Dermis microvascular lymphatic vessel endothelial cell (primary cell): Measurements from ENCODE around the gene GPRASP2. TPM values are rescaled to one million over a fixed set of nuclear protein-coding genes. Genes with fewer than 3 reads are reported as not detected.

Experiments
- DNase-seq, 2 donors: peaks; one replicate each; pipeline versions ENCODE4 v3.0.0 to v3.0.0-alpha.2; 2010; ENCODE audit warnings: low read depth in 2 of 2
- total RNA-seq: library from RNA; depleted of rRNA; stranded (reverse); fragments of >200 nt; gene quantifications from 2 replicates; pipeline ENCODE4 v1.2.1, GENCODE V29; 2014

The GPRASP2 gene
- total RNA-seq, 1 donor from 2014 or later, result 8.6 TPM

- DNase-seq, result no peak
Observed at GRCh38 chrX:102744307-102744706, 32.1 kb downstream of the GPRASP2 start.

- DNase-seq, result no peak
Observed at GRCh38 chrX:102745513-102745856, 33.2 kb downstream of the GPRASP2 start.

GRCh38 chrX:102745857-102746584 is 33.8 kb downstream of the GPRASP2 start:
- DNase-seq, result peak in 1 of 2 donors; percentile 19

GRCh38 chrX:102765217-102765616 is 53.0 kb downstream of the GPRASP2 start:
- DNase-seq, result peak; percentile 32 to 92

GRCh38 chrX:102765809-102766208 is 53.6 kb downstream of the GPRASP2 start:
- DNase-seq, result peak in 1 of 2 donors; percentile 74

- DNase-seq, result no peak
Observed at GRCh38 chrX:102767287-102767686, 55.0 kb downstream of the GPRASP2 start.

Other genes with a start within 250 kb of the GPRASP2 start
- gene TCP11X2, start 240.6 kb upstream of the GPRASP2 start, total RNA-seq, result not detected in 2 replicates
- 0.76 and 1.4 TPM in 2 replicates for gene TMSB15A, start 195.7 kb upstream of the GPRASP2 start, total RNA-seq
- gene ARMCX5, start 112.9 kb upstream of the GPRASP2 start, total RNA-seq, result 16.2 and 16.7 TPM in 2 replicates
- 0.51 and 1.1 TPM in 2 replicates for gene GPRASP1, start 61.0 kb upstream of the GPRASP2 start, total RNA-seq
- gene GPRASP3, start 8.3 kb downstream of the GPRASP2 start, total RNA-seq, result 4.6 and 4.7 TPM in 2 replicates
- 0.13 and 0.38 TPM in 2 replicates for gene RAB40AL, start 224.8 kb downstream of the GPRASP2 start, total RNA-seq